Skeletal muscle tissue (tissue), 4 donors: Measurements from ENCODE around the gene BPIFB2. TPM values are rescaled to one million over a fixed set of nuclear protein-coding genes. Genes with fewer than 3 reads are reported as not detected.
A peak's percentile ranks its signal among the peaks of the same experiment; 100 is the strongest.
"Not testable (repeated sequence)": the region's sequence is repeated elsewhere in the genome, so short reads cannot be mapped to it uniquely, and the experiment has no call there.

ENCODE experiments used
- H3K27ac ChIP-seq: one replicate; pipeline ENCODE4 v1.7.0; 2013; ENCODE audit warnings: mild to moderate bottlenecking, low read depth, low read length, inconsistent platforms
- H3K27me3 ChIP-seq, 3 donors: one replicate each; pipeline ENCODE4 v1.7.0; 2013; ENCODE audit warnings: low read length in 3 of 3; ENCODE audit not compliant: control insufficient read depth in 3 of 3, insufficient read depth in 3 of 3
- H3K36me3 ChIP-seq, 3 donors: one replicate each; pipeline ENCODE4 v1.7.0; 2013; ENCODE audit warnings: low read length in 3 of 3; ENCODE audit not compliant: control insufficient read depth in 3 of 3, insufficient read depth in 3 of 3
- H3K4me1 ChIP-seq, 3 donors: one replicate each; pipeline ENCODE4 v1.7.0; 2013; ENCODE audit warnings: low read length in 3 of 3, mild to moderate bottlenecking in 3 of 3; ENCODE audit not compliant: control insufficient read depth in 3 of 3, insufficient read depth in 3 of 3
- H3K4me3 ChIP-seq, 3 donors: one replicate each; pipeline ENCODE4 v1.7.0; 2013; ENCODE audit warnings: low read length in 3 of 3
- H3K9ac ChIP-seq, 3 donors: one replicate each; pipeline ENCODE4 v1.7.0; 2013; ENCODE audit warnings: low read length in 3 of 3, mild to moderate bottlenecking in 3 of 3, moderate library complexity in 2 of 3, low read depth in 1 of 3
- H3K9me3 ChIP-seq, 3 donors: one replicate each; pipeline ENCODE4 v1.7.0; 2013; ENCODE audit warnings: low read length in 3 of 3; ENCODE audit not compliant: control insufficient read depth in 3 of 3
- total RNA-seq: library from RNA; depleted of rRNA; stranded (reverse); fragments of >200 nt; gene quantifications from one replicate; pipeline ENCODE4 v1.2.3, GENCODE V29; 2014
- donor health status: Osteomylitis.

BPIFB2 gene
- total RNA-seq, 1 donor from 2014 or later = not detected

DNA sequence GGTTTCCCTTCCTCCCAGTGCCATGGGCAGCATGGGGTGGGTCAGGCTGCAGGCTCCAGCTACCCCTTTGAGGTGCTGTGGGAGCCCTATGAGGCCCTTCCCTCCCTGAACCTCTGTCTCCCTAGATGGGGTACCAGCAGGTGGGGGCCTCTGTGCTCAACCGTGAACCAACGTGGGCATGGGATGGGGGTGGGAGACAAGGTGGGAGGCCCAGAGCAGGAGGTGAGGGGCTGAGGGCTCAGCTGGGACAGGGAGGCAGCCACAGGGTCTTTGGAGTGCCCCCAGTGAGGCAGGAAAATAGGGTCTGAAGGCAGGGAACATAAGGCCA is 36.6 kb upstream of the BPIFB2 start:
- H3K9ac ChIP-seq = no peak overlapping the region
- H3K27ac ChIP-seq = no peak overlapping the region
- peaks cover 4 to 20% (median 12%) of the 10 kb centered on the region in 3 donors for H3K27me3 ChIP-seq
- no peaks in the 10 kb centered on the region for H3K36me3 ChIP-seq
- no peaks in the 10 kb centered on the region for H3K9me3 ChIP-seq
- no peak overlapping the region for H3K4me3 ChIP-seq
- H3K4me1 ChIP-seq = no peaks in the 10 kb centered on the region

DNA sequence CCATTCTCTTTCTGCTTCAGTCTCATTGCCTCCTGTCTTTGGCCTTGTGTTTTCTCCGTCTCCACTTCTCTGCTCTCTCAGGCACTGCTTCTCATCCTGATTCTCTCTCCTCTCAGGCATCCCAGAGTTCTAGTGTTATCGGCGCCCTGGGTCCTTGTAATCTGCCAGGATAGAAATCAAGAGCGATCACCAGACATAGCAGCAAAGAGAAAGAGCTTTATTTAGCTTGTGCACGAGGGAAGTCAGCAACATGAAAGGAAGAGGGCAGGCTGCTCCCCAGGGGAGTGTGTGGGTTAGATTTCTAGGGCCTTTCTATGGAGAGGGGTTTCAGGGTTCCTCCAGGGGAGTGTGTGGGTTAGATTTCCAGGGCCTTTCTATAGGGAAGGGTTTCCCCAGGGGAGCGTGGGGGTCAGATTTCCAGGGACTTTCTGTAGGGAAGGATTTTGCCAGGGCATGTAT is 35.8 kb upstream of the BPIFB2 start:
- Histone ChIP-seq H3K4me1 (no peaks in the 10 kb centered on the region), H3K4me3 (no peak overlapping the region), H3K9me3 (no peaks in the 10 kb centered on the region), H3K27me3 (peaks cover 4 to 16% (median 11%) of the 10 kb centered on the region in 3 donors), H3K36me3 (no peaks in the 10 kb centered on the region), H3K27ac (peak overlapping the region; percentile 9), H3K9ac (no peak overlapping the region)

DNA sequence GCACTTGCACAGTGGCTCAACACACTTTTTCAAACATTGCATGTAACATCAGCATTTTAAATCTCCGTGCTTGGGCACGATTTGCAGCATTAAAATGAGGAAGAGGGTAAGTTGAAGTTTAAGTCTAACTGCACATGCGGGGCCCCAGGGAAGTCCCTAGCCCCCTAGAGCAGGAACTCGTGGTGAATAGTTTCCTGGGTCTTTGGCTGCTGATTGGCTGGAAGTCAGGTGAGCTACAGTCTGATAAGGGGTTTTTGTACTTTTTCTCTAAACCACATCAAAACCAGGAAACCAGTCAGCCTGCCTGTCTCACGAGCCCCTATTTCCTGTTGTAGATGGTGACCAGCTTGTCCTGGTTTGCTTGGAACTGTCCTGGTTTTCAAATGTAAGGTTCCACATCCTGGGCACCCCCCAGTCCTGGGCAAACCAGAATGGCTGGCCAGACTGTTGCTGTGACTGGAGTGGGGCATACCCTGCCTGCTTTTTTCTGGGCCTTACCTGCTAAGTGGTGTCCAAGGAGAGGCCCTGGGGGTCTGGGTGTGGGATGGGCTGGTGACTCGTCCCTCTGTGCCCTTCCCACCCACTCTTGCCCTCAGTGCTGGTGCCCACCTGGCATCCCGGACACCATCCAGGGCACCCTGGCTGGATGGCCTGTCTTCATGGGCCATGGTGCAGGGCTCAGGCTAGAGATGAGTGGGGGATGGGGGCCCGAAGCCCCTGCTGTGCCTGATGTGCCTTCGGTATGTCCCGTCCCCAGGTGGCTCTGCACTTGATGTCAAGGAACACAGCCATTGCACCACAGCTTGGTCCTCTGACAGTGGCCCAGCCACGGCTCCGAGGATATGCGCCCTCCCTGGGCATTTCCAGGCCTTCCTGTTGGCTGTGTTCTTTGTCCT is 35.1 kb upstream of the BPIFB2 start:
- Histone ChIP-seq H3K9ac (no peak overlapping the region), H3K27ac (no peak overlapping the region), H3K4me3 (no peak overlapping the region)

DNA sequence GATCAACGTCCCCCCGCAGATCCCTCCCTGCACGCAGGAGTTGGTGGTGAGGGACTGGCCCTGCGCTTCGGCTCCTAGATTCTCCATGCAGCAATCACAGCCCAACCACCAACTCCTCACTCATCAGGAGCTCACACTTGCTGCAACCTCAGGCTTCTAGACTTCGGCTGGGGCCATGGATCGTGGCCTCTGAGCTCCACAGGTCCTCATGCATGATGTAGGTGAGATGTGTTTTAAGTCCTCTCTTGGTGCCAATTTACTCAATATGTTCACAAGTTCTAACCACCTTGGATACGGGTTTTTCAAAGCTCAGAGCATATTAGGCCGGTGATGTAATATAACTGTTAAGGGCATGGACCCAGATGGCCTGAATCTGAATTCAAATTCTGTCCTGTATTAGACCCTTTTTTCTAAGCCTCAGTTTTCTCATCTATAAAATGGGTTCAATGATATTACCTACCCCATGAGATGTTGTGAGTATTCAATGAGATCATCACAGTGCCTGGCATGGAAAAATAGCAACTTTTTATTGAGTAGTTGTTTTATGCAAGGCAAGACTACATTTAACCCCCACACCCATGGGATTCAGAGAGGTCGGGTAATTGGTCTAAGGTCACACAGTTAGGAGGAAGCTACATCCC is 34.3 kb upstream of the BPIFB2 start:
- Histone ChIP-seq H3K4me3 (no peak overlapping the region), H3K27me3 (peaks cover 9 to 13% (median 9%) of the 10 kb centered on the region in 3 donors), H3K27ac (no peak overlapping the region), H3K9me3 (no peaks in the 10 kb centered on the region), H3K9ac (no peak overlapping the region), H3K4me1 (no peaks in the 10 kb centered on the region), H3K36me3 (no peaks in the 10 kb centered on the region)

More for the DNA sequence above, 35.1 kb upstream of the BPIFB2 start:
- Histone ChIP-seq H3K9me3 (no peaks in the 10 kb centered on the region), H3K4me1 (no peaks in the 10 kb centered on the region), H3K36me3 (no peaks in the 10 kb centered on the region), H3K27me3 (peaks cover 4 to 11% (median 9%) of the 10 kb centered on the region in 3 donors)

DNA sequence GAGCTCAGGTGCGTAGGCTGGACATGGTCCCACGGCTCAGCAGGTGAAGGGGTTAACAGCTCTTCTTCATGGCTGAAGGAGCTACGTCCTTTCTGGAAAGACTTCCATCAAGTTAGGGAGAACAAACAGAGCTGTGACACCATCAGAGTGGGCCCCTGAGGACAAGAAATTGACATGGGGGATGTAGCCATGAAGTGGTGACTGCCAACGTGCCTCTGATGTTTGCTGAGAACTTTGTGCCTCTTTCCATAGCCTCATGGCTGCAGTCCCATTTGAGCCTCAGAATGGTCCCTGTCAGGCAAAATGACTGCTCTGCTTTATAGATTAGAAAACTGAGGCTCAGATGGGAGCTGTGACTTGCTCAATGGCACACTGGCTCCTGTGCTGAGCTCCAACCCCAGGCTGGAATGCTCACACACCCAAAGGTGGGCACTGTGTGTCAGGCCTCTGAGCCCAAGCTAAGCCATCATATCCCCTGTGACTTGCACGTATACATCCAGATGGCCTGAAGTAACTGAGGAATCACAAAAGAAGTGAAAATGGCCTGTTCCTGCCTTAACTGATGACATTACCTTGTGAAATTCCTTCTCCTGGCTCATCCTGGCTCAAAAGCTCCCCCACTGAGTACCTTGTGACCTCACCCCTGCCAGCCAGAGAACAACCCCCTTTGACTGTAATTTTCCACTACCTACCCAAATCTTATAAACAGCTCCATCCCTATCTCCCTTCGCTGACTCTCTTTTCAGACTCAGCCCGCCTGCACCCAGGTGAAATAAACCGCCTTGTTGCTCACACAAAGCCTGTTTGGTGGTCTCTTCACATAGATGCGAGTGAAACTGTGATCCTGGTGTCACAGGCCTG is 33.1 kb upstream of the BPIFB2 start:
- H3K27me3 ChIP-seq, H3K36me3 ChIP-seq, H3K4me3 ChIP-seq, H3K9ac ChIP-seq, H3K4me1 ChIP-seq, H3K27ac ChIP-seq, H3K9me3 ChIP-seq: not testable (repeated sequence)

DNA sequence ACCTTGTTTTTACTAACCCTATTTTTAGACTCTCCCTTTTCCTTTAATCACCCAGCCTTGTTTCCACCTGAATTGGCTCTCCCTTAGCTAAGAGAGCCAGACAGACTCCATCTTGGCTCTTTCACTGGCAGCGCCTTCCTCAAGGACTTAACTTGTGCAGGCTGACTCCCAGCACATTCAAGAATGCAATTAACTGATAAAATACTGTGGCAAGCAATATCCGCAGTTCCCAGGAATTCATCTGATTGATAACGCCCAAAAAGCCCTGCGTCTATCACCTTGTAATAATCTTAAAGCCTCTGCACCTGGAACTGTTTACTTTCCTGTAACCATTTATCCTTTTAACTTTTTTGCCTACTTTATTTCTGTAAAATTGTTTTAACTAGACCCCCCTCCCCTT is 32.4 kb upstream of the BPIFB2 start:
- H3K27ac ChIP-seq, H3K9ac ChIP-seq, H3K27me3 ChIP-seq, H3K36me3 ChIP-seq, H3K4me3 ChIP-seq, H3K9me3 ChIP-seq, H3K4me1 ChIP-seq: not testable (repeated sequence)

DNA sequence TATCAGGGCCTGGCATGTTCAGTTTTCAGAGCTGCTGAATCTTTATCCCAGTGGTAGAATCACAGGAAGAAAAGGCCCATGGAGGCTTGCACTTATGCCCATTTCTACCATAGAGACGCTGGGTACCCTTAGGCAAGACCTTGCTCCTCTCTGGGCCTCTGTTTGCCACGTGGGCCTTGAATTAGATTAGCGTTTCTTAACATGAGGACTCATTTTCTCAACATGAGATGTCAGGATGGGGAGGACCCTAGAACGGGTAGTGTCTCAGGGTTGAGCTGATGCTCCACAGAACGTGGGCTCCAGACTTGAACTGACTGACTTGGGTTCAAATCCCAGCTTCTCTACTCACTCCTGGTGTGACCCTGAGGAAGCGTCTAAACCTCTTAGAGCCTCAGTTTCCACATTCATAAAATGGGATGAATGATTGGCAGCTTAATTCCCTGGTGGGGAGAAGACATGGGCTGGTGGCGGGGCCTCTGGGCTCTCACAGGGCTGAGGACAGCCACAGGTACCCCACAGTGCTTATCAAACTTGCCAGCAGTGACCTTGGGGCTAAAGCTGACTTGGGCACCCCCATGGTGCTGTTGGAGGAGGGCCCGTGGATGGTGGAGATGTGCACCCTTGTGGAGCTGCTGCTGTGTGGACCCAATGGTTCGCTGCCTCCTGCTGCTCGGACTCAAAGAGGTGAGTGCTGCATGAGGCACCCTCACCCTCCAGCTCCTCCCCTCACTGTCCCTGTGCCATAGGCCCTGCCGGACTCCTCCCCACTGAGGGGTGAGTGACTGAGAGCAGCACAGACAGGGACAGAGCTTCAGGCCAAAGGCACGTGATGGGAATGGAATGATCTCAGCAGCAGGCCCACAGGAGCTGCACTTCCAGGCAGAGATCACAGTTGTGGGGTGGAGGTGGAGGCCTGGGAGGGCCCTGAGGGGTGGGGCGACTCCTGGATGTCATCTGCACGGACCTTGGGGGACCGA is 31.5 kb upstream of the BPIFB2 start:
- Histone ChIP-seq H3K4me3 (no peak overlapping the region), H3K27ac (no peak overlapping the region), H3K9me3 (no peaks in the 10 kb centered on the region), H3K36me3 (no peaks in the 10 kb centered on the region), H3K4me1 (no peaks in the 10 kb centered on the region), H3K27me3 (peaks cover 0 to 14% (median 5%) of the 10 kb centered on the region in 3 donors), H3K9ac (no peak overlapping the region)

DNA sequence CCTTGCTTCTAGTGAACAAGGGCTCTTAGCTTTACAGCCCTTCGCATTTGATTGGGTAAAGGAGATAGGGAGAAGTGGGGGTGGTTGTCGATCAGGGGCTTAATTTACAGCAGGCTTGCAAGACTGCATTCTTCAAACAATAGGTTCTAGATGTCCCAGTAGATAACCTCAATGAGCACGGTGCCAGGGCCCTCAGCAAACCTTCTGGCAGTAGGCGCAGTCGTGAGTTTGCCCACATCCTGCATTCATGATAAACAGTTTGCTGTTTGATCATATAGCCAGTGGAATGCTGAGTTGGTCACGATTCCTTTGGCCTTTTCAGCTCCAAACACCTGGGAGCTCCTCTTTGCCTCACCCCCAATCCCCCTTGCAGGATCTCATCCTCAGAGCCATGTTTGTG is 30.8 kb upstream of the BPIFB2 start:
- Histone ChIP-seq H3K27ac (no peak overlapping the region), H3K9me3 (no peaks in the 10 kb centered on the region), H3K4me3 (no peak overlapping the region), H3K27me3 (peaks cover 0 to 15% (median 5%) of the 10 kb centered on the region in 3 donors), H3K4me1 (no peaks in the 10 kb centered on the region), H3K9ac (no peak overlapping the region), H3K36me3 (no peaks in the 10 kb centered on the region)
